ENCODE data around the gene ATF7IP. TPM values are rescaled to one million over a fixed set of nuclear protein-coding genes. Genes with fewer than 3 reads are reported as not detected.

Gene ATF7IP
- total RNA-seq, 1 donor from 2014 or later: 21.3 TPM

- H3K4me3 ChIP-seq (ENCODE audit: low read depth, low read length): no peak overlapping the region
- TF ChIP-seq CTCF (conservative IDR thresholded peaks at IDR 0.05; ENCODE audit: low read depth, low read length): no peak
- no peak for DNase-seq (ENCODE audit: low read depth)
These were observed 175.4 kb downstream of the ATF7IP start for GRCh38 chr12:14540801-14541462.

GRCh38 chr12:14545144-14546124 is 180.0 kb downstream of the ATF7IP start:
- no peak for TF ChIP-seq CTCF (conservative IDR thresholded peaks at IDR 0.05; ENCODE audit: low read depth, low read length)

GRCh38 chr12:14547571-14547970 is 182.1 kb downstream of the ATF7IP start:
- DNase-seq (ENCODE audit: low read depth): no peak
- no peak for TF ChIP-seq CTCF (conservative IDR thresholded peaks at IDR 0.05; ENCODE audit: low read depth, low read length)

More at GRCh38 chr12:14545144-14546124, 180.0 kb downstream of the ATF7IP start:
- DNase-seq (ENCODE audit: low read depth): no peak
- H3K4me3 ChIP-seq (ENCODE audit: low read depth, low read length): no peak overlapping the region

GRCh38 chr12:14548609-14549008 is 183.1 kb downstream of the ATF7IP start:
- no peak overlapping the region for H3K4me3 ChIP-seq (ENCODE audit: low read depth, low read length)
- no peak for DNase-seq (ENCODE audit: low read depth)
- no peak for TF ChIP-seq CTCF (conservative IDR thresholded peaks at IDR 0.05; ENCODE audit: low read depth, low read length)

More at GRCh38 chr12:14547571-14547970, 182.1 kb downstream of the ATF7IP start:
- no peak overlapping the region for H3K4me3 ChIP-seq (ENCODE audit: low read depth, low read length)

Other genes starting within 250 kb of the ATF7IP start
- 12.4 and 14.2 TPM in 2 replicates for gene PLBD1, start 202.2 kb downstream of the ATF7IP start, total RNA-seq